ENCODE data around the gene FMNL2. TPM values are rescaled to one million over a fixed set of nuclear protein-coding genes. Genes with fewer than 3 reads are reported as not detected.

Gene FMNL2
- total RNA-seq, 1 donor from 2014 or later, result 12.0 TPM

- Histone ChIP-seq H3K4me1 (peaks cover 0 to 3% of the 10 kb centered on the region in 2 donors), H3K9me3 (no peaks in the 10 kb centered on the region), H3K27me3 (no peaks in the 10 kb centered on the region), H3K36me3 (no peaks in the 10 kb centered on the region), H3K4me3 (peak overlapping the region; percentile 94 to 95), H3K27ac (peak overlapping the region; percentile 87 to 92)
- DNase-seq (ENCODE audit: low spot score in 2 of 2), result no peak
- no peak for TF ChIP-seq CTCF (IDR thresholded peaks at IDR 0.05)
- intact Hi-C loops (cut with DNase I), result loop anchor here (5.0 to 10.0 kb wide), 6 partner anchors 73 to 383 kb away; partner anchors contain the start of genes ARL6IP6, PRPF40A and STAM2
Measured at GRCh38 chr2:152334701-152335015, 316 bp upstream of the FMNL2 start.

GRCh38 chr2:152335726-152336118 lies 748 bp downstream of the FMNL2 start:
- DNase-seq (ENCODE audit: low spot score in 2 of 2), result no peak
- peak overlapping the region; percentile 87 to 92 for H3K27ac ChIP-seq
- intact Hi-C loops (cut with DNase I), result loop anchor here (5.0 to 10.0 kb wide), 6 partner anchors 72 to 382 kb away; partner anchors contain the start of genes ARL6IP6, PRPF40A and STAM2
- H3K4me1 ChIP-seq, result peaks cover 2 to 12% of the 10 kb centered on the region in 2 donors
- peak overlapping the region; percentile 94 to 95 for H3K4me3 ChIP-seq
- H3K36me3 ChIP-seq, result no peaks in the 10 kb centered on the region
- no peak for TF ChIP-seq CTCF (IDR thresholded peaks at IDR 0.05)
- no peaks in the 10 kb centered on the region for H3K9me3 ChIP-seq
- no peaks in the 10 kb centered on the region for H3K27me3 ChIP-seq

GRCh38 chr2:152336119-152336853 lies 1.3 kb downstream of the FMNL2 start:
- intact Hi-C loops (cut with DNase I), result loop anchor here (5.0 to 10.0 kb wide), 6 partner anchors 71 to 381 kb away; partner anchors contain the start of genes ARL6IP6, PRPF40A and STAM2
- Histone ChIP-seq H3K4me1 (peaks cover 2 to 17% of the 10 kb centered on the region in 2 donors), H3K4me3 (peak overlapping the region; percentile 94 to 95), H3K9me3 (no peaks in the 10 kb centered on the region), H3K27me3 (no peaks in the 10 kb centered on the region), H3K27ac (peak overlapping the region; percentile 87 to 92), H3K36me3 (no peaks in the 10 kb centered on the region)
- peak; percentile 9 to 77 for DNase-seq (ENCODE audit: low spot score in 2 of 2)
- TF ChIP-seq CTCF (IDR thresholded peaks at IDR 0.05), result peak in 1 of 3 experiments; percentile 28

- intact Hi-C loops (cut with DNase I), result loop anchor here (5.0 to 10.0 kb wide), 6 partner anchors 70 to 380 kb away; partner anchors contain the start of genes ARL6IP6, PRPF40A and STAM2
- Histone ChIP-seq H3K4me3 (peak overlapping the region; percentile 94 to 95), H3K4me1 (peaks cover 2 to 21% of the 10 kb centered on the region in 2 donors), H3K36me3 (no peaks in the 10 kb centered on the region), H3K27ac (peak overlapping the region; percentile 87 to 92), H3K9me3 (no peaks in the 10 kb centered on the region), H3K27me3 (no peaks in the 10 kb centered on the region)
- TF ChIP-seq CTCF (IDR thresholded peaks at IDR 0.05), result no peak
- DNase-seq (ENCODE audit: low spot score in 2 of 2), result peak in 1 of 2 donors; percentile 9
Measured at GRCh38 chr2:152336854-152337510, 2.0 kb downstream of the FMNL2 start.

GRCh38 chr2:152337511-152337903 lies 2.5 kb downstream of the FMNL2 start:
- H3K9me3 ChIP-seq, result no peaks in the 10 kb centered on the region
- H3K4me3 ChIP-seq, result peak overlapping the region in 1 of 2 donors; percentile 95
- peak overlapping the region in 1 of 2 donors; percentile 92 for H3K27ac ChIP-seq
- intact Hi-C loops (cut with DNase I), result loop anchor here (5.0 to 10.0 kb wide), 6 partner anchors 70 to 380 kb away; partner anchors contain the start of genes ARL6IP6, PRPF40A and STAM2
- peaks cover 2 to 21% of the 10 kb centered on the region in 2 donors for H3K4me1 ChIP-seq
- no peak for DNase-seq (ENCODE audit: low spot score in 2 of 2)
- no peak for TF ChIP-seq CTCF (IDR thresholded peaks at IDR 0.05)
- H3K36me3 ChIP-seq, result no peaks in the 10 kb centered on the region
- no peaks in the 10 kb centered on the region for H3K27me3 ChIP-seq
